GM20431 (cell line): ENCODE data around the gene WDR18.

ENCODE experiments used
- in situ Hi-C: fragments of 300-500 bp; cut with MseI, MboI; formaldehyde crosslinking; loops from one replicate; pipeline ENCODE4 v1.15.0; 2020; ENCODE audit warnings: low sequenced_read_pairs; ENCODE audit not compliant: unreplicated experiment

The WDR18 gene

DNA sequence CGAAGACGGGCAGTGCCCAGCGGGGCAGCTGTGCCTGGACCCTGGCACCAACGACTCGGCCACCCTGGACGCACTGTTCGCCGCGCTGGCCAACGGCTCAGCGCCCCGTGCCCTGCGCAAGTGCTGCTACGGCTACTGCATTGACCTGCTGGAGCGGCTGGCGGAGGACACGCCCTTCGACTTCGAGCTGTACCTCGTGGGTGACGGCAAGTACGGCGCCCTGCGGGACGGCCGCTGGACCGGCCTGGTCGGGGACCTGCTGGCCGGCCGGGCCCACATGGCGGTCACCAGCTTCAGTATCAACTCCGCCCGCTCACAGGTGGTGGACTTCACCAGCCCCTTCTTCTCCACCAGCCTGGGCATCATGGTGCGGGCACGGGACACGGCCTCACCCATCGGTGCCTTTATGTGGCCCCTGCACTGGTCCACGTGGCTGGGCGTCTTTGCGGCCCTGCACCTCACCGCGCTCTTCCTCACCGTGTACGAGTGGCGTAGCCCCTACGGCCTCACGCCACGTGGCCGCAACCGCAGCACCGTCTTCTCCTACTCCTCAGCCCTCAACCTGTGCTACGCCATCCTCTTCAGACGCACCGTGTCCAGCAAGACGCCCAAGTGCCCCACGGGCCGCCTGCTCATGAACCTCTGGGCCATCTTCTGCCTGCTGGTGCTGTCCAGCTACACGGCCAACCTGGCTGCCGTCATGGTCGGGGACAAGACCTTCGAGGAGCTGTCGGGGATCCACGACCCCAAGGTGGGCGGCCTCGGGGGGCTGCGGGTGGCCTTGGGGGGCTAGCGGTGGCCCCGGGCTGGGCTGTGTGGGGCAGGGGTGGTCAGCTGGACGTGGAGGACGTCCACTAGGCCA lies 20.9 kb downstream of the WDR18 start:
- in situ Hi-C loops = no loop called here

GRCh38 chr19:1006711-1007398 lies 22.7 kb downstream of the WDR18 start:
- in situ Hi-C loops = no loop called here

GRCh38 chr19:1007399-1008251 lies 23.5 kb downstream of the WDR18 start:
- in situ Hi-C loops = no loop called here

GRCh38 chr19:1008268-1009040 lies 24.3 kb downstream of the WDR18 start:
- in situ Hi-C loops = no loop called here

GRCh38 chr19:1009041-1009980 lies 25.2 kb downstream of the WDR18 start:
- in situ Hi-C loops = no loop called here

- in situ Hi-C loops = no loop called here
Measured at GRCh38 chr19:1009981-1010538, 25.9 kb downstream of the WDR18 start.

DNA sequence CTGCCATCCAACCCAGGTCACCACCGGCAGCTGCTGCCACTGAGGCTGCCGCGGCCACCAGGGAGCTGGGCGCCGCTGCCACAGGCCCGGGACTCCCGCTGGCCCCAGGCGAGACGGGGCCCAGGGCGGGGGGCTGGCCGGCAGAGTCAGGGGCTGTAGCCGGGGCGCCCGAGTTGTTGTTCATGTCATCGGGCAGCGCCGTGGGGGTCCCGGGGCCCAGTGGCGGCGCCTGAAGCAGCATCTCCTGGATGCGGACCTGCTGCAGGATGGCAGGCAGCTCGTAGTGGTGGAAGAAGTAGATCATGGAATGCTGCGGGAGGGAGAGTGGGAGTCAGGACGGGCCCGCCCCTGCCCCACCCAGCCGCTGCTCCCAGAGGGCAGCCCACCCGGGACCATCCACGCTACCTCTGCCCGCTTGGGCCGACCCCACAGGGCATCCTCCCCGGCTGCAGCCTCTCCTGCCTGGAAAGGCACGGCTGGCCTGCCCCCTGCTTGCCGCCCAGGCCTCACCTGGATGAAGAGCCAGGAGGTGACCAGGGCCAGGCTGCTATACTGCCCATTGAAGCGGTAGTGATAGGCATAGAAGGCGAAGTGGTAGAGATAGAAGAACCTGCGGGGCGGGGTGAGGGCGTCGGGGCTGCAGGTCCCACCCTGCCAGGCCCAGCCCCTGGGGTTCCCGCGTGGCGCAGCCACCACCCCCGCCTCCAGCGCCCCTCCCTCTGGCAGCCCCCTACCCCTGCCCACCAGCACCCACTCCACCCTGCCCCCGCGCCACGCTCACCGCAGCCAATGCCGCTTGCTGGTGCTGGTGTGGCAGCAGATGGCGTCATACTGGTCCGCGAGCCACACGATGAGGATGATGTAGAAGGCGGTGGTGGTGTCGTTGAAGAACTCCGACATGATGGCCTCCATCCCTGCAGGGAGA lies 26.7 kb downstream of the WDR18 start:
- in situ Hi-C loops = no loop called here

DNA sequence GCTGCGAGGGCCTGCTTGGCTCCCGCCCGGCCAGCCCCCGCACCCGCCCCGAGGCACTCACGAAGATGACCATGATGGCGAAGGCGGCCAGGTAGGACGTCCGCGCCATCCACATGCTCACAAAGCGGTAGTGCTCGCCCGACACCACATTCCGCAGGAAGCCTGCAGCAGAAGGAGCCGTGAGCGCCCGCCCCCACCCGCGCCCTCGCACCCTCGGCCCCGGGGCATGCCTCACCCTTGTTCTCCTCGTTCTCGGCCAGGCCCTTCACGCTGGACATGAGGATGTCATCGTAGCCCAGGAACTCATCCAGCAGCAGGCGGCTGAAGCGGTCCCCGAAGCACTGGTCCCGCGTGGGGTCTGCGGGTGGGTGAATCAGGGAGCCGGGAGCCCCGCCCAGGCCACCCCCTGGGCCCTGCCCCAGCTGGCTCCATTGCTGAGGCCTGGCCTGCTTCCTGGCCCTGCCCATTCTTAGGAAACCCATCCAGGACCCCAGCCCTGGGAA lies 27.7 kb downstream of the WDR18 start:
- in situ Hi-C loops = no loop called here

DNA sequence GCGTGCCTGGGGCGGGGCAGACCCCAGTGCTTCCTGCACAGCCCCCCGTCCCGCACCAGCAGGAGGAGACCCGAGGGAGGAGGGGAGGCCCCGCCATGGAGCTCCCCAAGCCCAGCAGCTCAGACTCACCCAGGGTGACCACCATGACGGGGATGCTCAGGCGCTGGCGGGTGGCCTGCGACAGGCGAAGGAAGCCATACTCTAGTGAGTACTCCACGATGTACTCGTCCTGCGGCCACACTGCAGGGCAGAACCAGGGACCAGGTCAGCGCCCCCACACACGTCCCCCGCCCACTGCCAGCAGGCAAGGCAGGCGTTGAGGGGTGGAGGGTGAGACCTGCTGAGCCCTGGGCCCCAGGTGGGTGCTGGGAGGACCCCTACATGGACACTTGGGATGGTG lies 28.2 kb downstream of the WDR18 start:
- in situ Hi-C loops = no loop called here

GRCh38 chr19:1013218-1013617 lies 29.1 kb downstream of the WDR18 start:
- in situ Hi-C loops = no loop called here

- in situ Hi-C loops = no loop called here
Measured at GRCh38 chr19:1014161-1015060, 30.3 kb downstream of the WDR18 start.

- in situ Hi-C loops = no loop called here
Measured at GRCh38 chr19:1015061-1015781, 31.1 kb downstream of the WDR18 start.

- in situ Hi-C loops = no loop called here
Measured at GRCh38 chr19:1015782-1016646, 31.9 kb downstream of the WDR18 start.

GRCh38 chr19:1016647-1017114 lies 32.5 kb downstream of the WDR18 start:
- in situ Hi-C loops = no loop called here
